ENCODE data around the gene RAD50. TPM values are rescaled to one million over a fixed set of nuclear protein-coding genes. Genes with fewer than 3 reads are reported as not detected.

Gene RAD50
- total and polyA plus RNA-seq, 10 of the 15 experiments (the other 5 are each of a cell fraction or from before 2014, with no cell fraction given): 12.8 to 68.6 (median 47.0) TPM

DNA sequence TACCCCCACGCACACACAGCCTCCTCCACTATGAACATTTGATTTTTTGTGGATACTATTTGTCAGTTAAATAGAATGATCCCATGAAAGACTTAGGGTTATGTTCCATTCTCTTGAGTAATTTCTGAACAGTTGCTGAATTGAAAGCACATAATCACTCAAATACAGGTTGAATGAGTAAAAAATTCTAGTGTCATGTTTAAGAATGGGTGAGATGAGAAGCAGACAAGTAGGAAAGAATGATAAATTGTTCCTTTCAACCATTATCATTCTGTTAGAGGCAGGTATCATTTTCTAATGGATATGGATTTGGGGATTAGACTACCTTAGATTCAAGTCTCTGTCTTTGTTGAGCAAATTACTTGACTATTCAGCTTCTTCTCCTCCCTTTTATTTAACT lies 19.3 kb downstream of the RAD50 start:
- H3K4me3 ChIP-seq: no peak overlapping the region
- ChIA-PET SMC1A (ENCODE audit: uncharacterized antibody, unreplicated experiment) (no interaction called here), CTCF (interaction anchor here (0.5 to 1.8 kb wide), 3 partner anchors 16 to 1124 kb away, joined by 3 read pairs; no protein-coding TSS in a partner anchor), POLR2A (no interaction called here), RAD21 (ENCODE audit: unreplicated experiment) (no interaction called here)
- no peaks in the 10 kb centered on the region for H3K79me2 ChIP-seq (ENCODE audit: control insufficient read depth, insufficient read depth, low read length)
- H3K27me3 ChIP-seq (replicated peaks in 1 of 2; ENCODE audit: control insufficient read depth in 2 of 2, insufficient read depth in 2 of 2, low read length in 1 of 2): no peaks in the 10 kb centered on the region
- H3K9ac ChIP-seq (ENCODE audit: control insufficient read depth, insufficient read depth, low read length): no peak overlapping the region
- H2AFZ ChIP-seq (ENCODE audit: control insufficient read depth, low read depth, low read length): no peak overlapping the region
- ATAC-seq (no peak), DNase-seq (ENCODE audit: low read depth, low spot score) (no peak), FAIRE-seq (no peak)
- H3K27ac ChIP-seq (ENCODE audit: control insufficient read depth, insufficient read depth): no peak overlapping the region
- H3K36me3 ChIP-seq (ENCODE audit: control insufficient read depth in 2 of 2, insufficient read depth in 2 of 2, low read length in 1 of 2): peaks cover 3 to 27% of the 10 kb centered on the region in 2 experiments; a peak in 3 of 4 replicates
- no TSS peak for BruUV-seq (replicated peaks)
- H3K4me2 ChIP-seq (ENCODE audit: control insufficient read depth, insufficient read depth): no peak overlapping the region
- TF ChIP-seq TCF12 (IDR thresholded peaks at IDR 0.05; ENCODE audit: low read depth, low read length) (no peak), ZNF217 (IDR thresholded peaks at IDR 0.05) (no peak), CEBPB (IDR thresholded peaks at IDR 0.05; ENCODE audit: borderline replicate concordance in 1 of 2, low read depth in 2 of 2, low read length in 2 of 2) (no peak), SREBF1 (IDR thresholded peaks at IDR 0.05; ENCODE audit: low read length) (no peak), ETV6 (conservative IDR thresholded peaks at IDR 0.05 in 1 of 2, IDR thresholded peaks at IDR 0.05 in 1 of 2; ENCODE audit: borderline replicate concordance in 1 of 2, low read depth in 1 of 2) (no peak), SMARCA5 (IDR thresholded peaks at IDR 0.05) (no peak), POLR2AphosphoS2 (IDR thresholded peaks at IDR 0.05; ENCODE audit: low read depth, low read length) (no peak), WRNIP1 (IDR thresholded peaks at IDR 0.05; ENCODE audit: borderline replicate concordance, low read depth, low read length) (no peak), YY1 (IDR thresholded peaks at IDR 0.05; ENCODE audit: low read depth, low read length) (no peak), JUNB (IDR thresholded peaks at IDR 0.05) (no peak), ZNF622 (IDR thresholded peaks at IDR 0.05) (no peak), RFX5 (IDR thresholded peaks at IDR 0.05; ENCODE audit: low read depth, low read length) (no peak), TCF7 (IDR thresholded peaks at IDR 0.05; ENCODE audit: borderline replicate concordance) (no peak), ZNF207 (IDR thresholded peaks at IDR 0.05; ENCODE audit: borderline replicate concordance) (no peak), NR2F1 (conservative IDR thresholded peaks at IDR 0.05) (no peak)
- TF ChIP-seq, protein P1, sequence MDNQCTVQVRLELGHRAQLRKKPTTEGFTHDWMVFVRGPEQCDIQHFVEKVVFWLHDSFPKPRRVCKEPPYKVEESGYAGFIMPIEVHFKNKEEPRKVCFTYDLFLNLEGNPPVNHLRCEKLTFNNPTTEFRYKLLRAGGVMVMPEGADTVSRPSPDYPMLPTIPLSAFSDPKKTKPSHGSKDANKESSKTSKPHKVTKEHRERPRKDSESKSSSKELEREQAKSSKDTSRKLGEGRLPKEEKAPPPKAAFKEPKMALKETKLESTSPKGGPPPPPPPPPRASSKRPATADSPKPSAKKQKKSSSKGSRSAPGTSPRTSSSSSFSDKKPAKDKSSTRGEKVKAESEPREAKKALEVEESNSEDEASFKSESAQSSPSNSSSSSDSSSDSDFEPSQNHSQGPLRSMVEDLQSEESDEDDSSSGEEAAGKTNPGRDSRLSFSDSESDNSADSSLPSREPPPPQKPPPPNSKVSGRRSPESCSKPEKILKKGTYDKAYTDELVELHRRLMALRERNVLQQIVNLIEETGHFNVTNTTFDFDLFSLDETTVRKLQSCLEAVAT (IDR thresholded peaks at IDR 0.05): no peak
- TF ChIP-seq, protein P2, sequence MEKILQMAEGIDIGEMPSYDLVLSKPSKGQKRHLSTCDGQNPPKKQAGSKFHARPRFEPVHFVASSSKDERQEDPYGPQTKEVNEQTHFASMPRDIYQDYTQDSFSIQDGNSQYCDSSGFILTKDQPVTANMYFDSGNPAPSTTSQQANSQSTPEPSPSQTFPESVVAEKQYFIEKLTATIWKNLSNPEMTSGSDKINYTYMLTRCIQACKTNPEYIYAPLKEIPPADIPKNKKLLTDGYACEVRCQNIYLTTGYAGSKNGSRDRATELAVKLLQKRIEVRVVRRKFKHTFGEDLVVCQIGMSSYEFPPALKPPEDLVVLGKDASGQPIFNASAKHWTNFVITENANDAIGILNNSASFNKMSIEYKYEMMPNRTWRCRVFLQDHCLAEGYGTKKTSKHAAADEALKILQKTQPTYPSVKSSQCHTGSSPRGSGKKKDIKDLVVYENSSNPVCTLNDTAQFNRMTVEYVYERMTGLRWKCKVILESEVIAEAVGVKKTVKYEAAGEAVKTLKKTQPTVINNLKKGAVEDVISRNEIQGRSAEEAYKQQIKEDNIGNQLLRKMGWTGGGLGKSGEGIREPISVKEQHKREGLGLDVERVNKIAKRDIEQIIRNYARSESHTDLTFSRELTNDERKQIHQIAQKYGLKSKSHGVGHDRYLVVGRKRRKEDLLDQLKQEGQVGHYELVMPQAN (conservative IDR thresholded peaks at IDR 0.05): no peak
- TF ChIP-seq, protein P3, sequence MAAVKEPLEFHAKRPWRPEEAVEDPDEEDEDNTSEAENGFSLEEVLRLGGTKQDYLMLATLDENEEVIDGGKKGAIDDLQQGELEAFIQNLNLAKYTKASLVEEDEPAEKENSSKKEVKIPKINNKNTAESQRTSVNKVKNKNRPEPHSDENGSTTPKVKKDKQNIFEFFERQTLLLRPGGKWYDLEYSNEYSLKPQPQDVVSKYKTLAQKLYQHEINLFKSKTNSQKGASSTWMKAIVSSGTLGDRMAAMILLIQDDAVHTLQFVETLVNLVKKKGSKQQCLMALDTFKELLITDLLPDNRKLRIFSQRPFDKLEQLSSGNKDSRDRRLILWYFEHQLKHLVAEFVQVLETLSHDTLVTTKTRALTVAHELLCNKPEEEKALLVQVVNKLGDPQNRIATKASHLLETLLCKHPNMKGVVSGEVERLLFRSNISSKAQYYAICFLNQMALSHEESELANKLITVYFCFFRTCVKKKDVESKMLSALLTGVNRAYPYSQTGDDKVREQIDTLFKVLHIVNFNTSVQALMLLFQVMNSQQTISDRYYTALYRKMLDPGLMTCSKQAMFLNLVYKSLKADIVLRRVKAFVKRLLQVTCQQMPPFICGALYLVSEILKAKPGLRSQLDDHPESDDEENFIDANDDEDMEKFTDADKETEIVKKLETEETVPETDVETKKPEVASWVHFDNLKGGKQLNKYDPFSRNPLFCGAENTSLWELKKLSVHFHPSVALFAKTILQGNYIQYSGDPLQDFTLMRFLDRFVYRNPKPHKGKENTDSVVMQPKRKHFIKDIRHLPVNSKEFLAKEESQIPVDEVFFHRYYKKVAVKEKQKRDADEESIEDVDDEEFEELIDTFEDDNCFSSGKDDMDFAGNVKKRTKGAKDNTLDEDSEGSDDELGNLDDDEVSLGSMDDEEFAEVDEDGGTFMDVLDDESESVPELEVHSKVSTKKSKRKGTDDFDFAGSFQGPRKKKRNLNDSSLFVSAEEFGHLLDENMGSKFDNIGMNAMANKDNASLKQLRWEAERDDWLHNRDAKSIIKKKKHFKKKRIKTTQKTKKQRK (IDR thresholded peaks at IDR 0.05; ENCODE audit: low read depth, low read length): no peak
- 100% methylated on average over 1 of the region's 1 CpG for WGBS (ENCODE audit: insufficient coverage, insufficient replicate concordance, low lambda C conversion rate, missing lambda C conversion rate)
- H4K20me1 ChIP-seq (ENCODE audit: control insufficient read depth, insufficient read depth): no peaks in the 10 kb centered on the region
- no peaks in the 10 kb centered on the region for H3K4me1 ChIP-seq (ENCODE audit: control insufficient read depth, insufficient read depth, low read length)
- H3K9me3 ChIP-seq (replicated peaks; ENCODE audit: control insufficient read depth, insufficient read depth, low read length): no peaks in the 10 kb centered on the region; the same call in 2 of the 3 replicates
- in situ Hi-C loops (cut with MboI): no loop called here
- intact Hi-C loops (cut with micrococcal nuclease; ENCODE audit: unreplicated experiment): no loop called here

All from GM12878 (cell line).